HepG2 (cell line): Measurements from ENCODE around the gene SRRM3. TPM values are rescaled to one million over a fixed set of nuclear protein-coding genes. Genes with fewer than 3 reads are reported as not detected.

Experiments used
- ASH2L ChIP-seq: fragments of 300-600, 200-600 bp; sonication (generic); IDR thresholded peaks from 2 replicates; pipeline ENCODE4 v1.7.0; 2017; ENCODE audit warnings: low read depth, mild to moderate bottlenecking, moderate library complexity, mixed read lengths, low read length; ENCODE audit not compliant: insufficient read length
- GZF1 ChIP-seq: sonication (generic); formaldehyde crosslinking; IDR thresholded peaks from 2 replicates; pipeline ENCODE4 v1.5.1; 2020; ENCODE audit warnings: mild to moderate bottlenecking, missing genetic modification reagents
- HIVEP1 ChIP-seq: sonication (generic); formaldehyde crosslinking; IDR thresholded peaks from 2 replicates; pipeline ENCODE4 v1.4.0; 2020; ENCODE audit warnings: mild to moderate bottlenecking, missing genetic modification reagents
- HOXA9 ChIP-seq: sonication (generic); formaldehyde crosslinking; IDR thresholded peaks from 2 replicates; pipeline ENCODE4 v1.8.1; 2022; ENCODE audit warnings: missing genetic modification reagents, mild to moderate bottlenecking, moderate library complexity, borderline replicate concordance
- KDM3A ChIP-seq: IDR thresholded peaks from 2 replicates; pipeline ENCODE4 v1.6.1; 2018; ENCODE audit warnings: low read depth, missing compliant biosample characterization
- NBN ChIP-seq: fragments of 450-650 bp; conservative IDR thresholded peaks from 2 replicates; pipeline ENCODE4 v1.6.1; 2017
- NFKB2 ChIP-seq: sonication (generic); formaldehyde crosslinking; IDR thresholded peaks from 2 replicates; pipeline ENCODE4 v1.4.0; 2020; ENCODE audit warnings: missing genetic modification reagents, borderline replicate concordance
- NPAS2 ChIP-seq: sonication (generic); formaldehyde crosslinking; IDR thresholded peaks from 2 replicates; pipeline ENCODE4 v1.8.0; 2022; ENCODE audit warnings: mild to moderate bottlenecking, missing genetic modification reagents, borderline replicate concordance
- NR2F6 ChIP-seq, 2 experiments: IDR thresholded peaks; 2 replicates each; pipeline ENCODE4 v1.6.1; 2016; ENCODE audit warnings: antibody characterized with exemption in 1 of 2, mild to moderate bottlenecking in 1 of 2
- NRL ChIP-seq: sonication (generic); formaldehyde crosslinking; IDR thresholded peaks from 2 replicates; pipeline ENCODE4 v1.5.0; 2020; ENCODE audit warnings: missing genetic modification reagents, mild to moderate bottlenecking, moderate library complexity, borderline replicate concordance
- PPARG ChIP-seq: conservative IDR thresholded peaks from 2 replicates; pipeline ENCODE4 v1.6.1; 2016; ENCODE audit warnings: missing biosample characterization, missing genetic modification reagents
- SMAD3 ChIP-seq: sonication (generic); formaldehyde crosslinking; IDR thresholded peaks from 2 replicates; pipeline ENCODE4 v1.4.0; 2020; ENCODE audit warnings: missing genetic modification reagents
- SP4 ChIP-seq: sonication (generic); formaldehyde crosslinking; IDR thresholded peaks from 2 replicates; pipeline ENCODE4 v1.8.1; 2023; ENCODE audit warnings: mild to moderate bottlenecking, missing genetic modification reagents
- ZFP36L2 ChIP-seq: sonication (generic); formaldehyde crosslinking; IDR thresholded peaks from 2 replicates; pipeline ENCODE4 v1.4.0; 2020; ENCODE audit warnings: missing genetic modification reagents
- ZKSCAN1 ChIP-seq: fragments of 150-350 bp; IDR thresholded peaks from 2 replicates; pipeline ENCODE4 v1.6.1; 2014; ENCODE audit warnings: low read length
- ZNF12 ChIP-seq: sonication (generic); formaldehyde crosslinking; IDR thresholded peaks from 2 replicates; pipeline ENCODE4 v1.5.0; 2020; ENCODE audit warnings: missing genetic modification reagents
- ZNF292 ChIP-seq: sonication (generic); formaldehyde crosslinking; IDR thresholded peaks from 2 replicates; pipeline ENCODE4 v1.8.1; 2022; ENCODE audit warnings: mild to moderate bottlenecking, low read depth, missing genetic modification reagents, borderline replicate concordance
- ZNF333 ChIP-seq: sonication (generic); formaldehyde crosslinking; IDR thresholded peaks from 2 replicates; pipeline ENCODE4 v1.4.0; 2020; ENCODE audit warnings: mild to moderate bottlenecking, missing genetic modification reagents, borderline replicate concordance
- ZNF670 ChIP-seq: sonication (generic); formaldehyde crosslinking; IDR thresholded peaks from 2 replicates; pipeline ENCODE4 v1.8.0; 2022; ENCODE audit warnings: mild to moderate bottlenecking, missing genetic modification reagents, borderline replicate concordance
- ZNF761 ChIP-seq: sonication (generic); formaldehyde crosslinking; conservative IDR thresholded peaks from 2 replicates; pipeline ENCODE4 v1.4.0; 2020; ENCODE audit warnings: mild to moderate bottlenecking, missing genetic modification reagents
- ZNF775 ChIP-seq: sonication (generic); formaldehyde crosslinking; IDR thresholded peaks from 2 replicates; pipeline ENCODE4 v1.4.0; 2020; ENCODE audit warnings: missing genetic modification reagents, mild to moderate bottlenecking, moderate library complexity, borderline replicate concordance
- ZNF790 ChIP-seq: sonication (generic); formaldehyde crosslinking; IDR thresholded peaks from 2 replicates; pipeline ENCODE4 v1.8.0; 2022; ENCODE audit warnings: missing genetic modification reagents, mild to moderate bottlenecking, borderline replicate concordance
- polyA plus RNA-seq, 8 experiments: library from polyadenylated mRNA; depleted of rRNA in 3 of 8; stranded (reverse) in 7 of 8; unstranded in 1 of 8; fragments of >200 nt; fragmentation: Illumina TruSeq in 4 of 8; extraction: Trizol in 4 of 8; gene quantifications; 2 replicates each; pipeline versions ENCODE4 v1.2.1 to v1.2.3, GENCODE V29; 2011 to 2016; ENCODE audit warnings: low read depth in 4 of 8, missing spikeins in 1 of 8, mixed read lengths in 1 of 8; ENCODE audit not compliant: insufficient read depth in 1 of 8
- total RNA-seq, 5 experiments: library from RNA; depleted of rRNA; stranded (reverse); fragments of >200 nt; fragmentation: Illumina TruSeq; extraction: Trizol; gene quantifications; 2 replicates each; pipeline ENCODE4 v1.2.3, GENCODE V29; 2016; ENCODE audit warnings: low read depth in 1 of 5
- TF ChIP-seq, protein P1 (sequence below): sonication (generic); formaldehyde crosslinking; IDR thresholded peaks from 2 replicates; pipeline ENCODE4; 2020; ENCODE audit warnings: missing genetic modification reagents, mild to moderate bottlenecking, borderline replicate concordance
- TF ChIP-seq, protein P2 (sequence below): sonication (generic); formaldehyde crosslinking; IDR thresholded peaks from 2 replicates; pipeline ENCODE4 v1.4.0; 2020; ENCODE audit warnings: missing genetic modification reagents

Gene SRRM3
- total and polyA plus RNA-seq, 2 of the 13 experiments (the other 11 are each of a cell fraction or from before 2014, with no cell fraction given): 0.13 to 0.54 TPM

DNA sequence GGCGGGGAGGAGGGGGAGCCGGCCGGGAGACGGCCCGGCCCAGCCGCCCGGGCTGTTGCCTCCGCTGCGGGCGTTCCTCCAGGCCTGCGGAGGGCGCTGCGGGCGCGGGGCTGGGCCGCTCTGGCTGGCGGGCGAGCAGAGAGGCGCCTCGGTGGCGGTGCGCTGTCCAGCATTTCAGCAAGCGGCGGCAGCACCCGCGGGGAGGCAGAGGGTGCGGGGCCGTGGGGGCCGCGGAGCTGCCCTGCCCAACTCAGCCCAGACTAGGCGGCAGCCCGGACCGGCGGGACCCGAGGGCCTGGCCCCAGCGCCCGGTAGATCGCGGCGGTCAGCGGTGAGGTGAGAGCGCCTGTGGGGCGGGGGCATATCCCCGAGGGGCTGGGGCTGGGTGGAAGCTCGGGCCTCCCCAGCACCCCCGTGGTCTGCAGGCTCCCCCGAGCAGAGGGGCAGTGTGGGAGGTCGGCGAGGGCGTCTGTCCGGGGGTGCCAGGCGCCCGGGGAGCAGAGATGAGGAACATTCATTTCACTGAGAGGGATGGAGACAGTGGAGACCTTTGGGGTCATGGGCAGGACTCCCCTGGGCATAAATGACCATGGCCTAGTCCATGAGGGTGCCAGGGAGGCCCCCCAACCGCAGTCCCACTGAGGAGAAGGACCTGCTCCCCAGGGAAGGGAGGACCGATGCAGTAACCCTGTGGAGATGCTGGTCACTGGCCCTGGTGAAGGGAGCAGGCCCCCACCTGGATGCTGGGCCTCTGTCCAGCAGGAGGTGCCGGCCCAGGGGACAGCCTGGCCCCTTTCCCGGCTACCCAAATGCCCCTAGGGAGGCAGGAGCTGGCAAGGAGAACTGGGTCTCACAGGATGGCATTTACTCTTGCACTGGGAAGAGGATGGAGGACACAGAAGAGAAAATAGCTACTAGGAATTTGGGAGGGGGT lies at the start of gene SRRM3 (continued):
- TF ChIP-seq, protein P1, sequence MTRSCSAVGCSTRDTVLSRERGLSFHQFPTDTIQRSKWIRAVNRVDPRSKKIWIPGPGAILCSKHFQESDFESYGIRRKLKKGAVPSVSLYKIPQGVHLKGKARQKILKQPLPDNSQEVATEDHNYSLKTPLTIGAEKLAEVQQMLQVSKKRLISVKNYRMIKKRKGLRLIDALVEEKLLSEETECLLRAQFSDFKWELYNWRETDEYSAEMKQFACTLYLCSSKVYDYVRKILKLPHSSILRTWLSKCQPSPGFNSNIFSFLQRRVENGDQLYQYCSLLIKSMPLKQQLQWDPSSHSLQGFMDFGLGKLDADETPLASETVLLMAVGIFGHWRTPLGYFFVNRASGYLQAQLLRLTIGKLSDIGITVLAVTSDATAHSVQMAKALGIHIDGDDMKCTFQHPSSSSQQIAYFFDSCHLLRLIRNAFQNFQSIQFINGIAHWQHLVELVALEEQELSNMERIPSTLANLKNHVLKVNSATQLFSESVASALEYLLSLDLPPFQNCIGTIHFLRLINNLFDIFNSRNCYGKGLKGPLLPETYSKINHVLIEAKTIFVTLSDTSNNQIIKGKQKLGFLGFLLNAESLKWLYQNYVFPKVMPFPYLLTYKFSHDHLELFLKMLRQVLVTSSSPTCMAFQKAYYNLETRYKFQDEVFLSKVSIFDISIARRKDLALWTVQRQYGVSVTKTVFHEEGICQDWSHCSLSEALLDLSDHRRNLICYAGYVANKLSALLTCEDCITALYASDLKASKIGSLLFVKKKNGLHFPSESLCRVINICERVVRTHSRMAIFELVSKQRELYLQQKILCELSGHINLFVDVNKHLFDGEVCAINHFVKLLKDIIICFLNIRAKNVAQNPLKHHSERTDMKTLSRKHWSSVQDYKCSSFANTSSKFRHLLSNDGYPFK (CRISPR knock-in tag): 0 out of 2 replicates have a peak, but pooled peaks have one; percentile 43
- TF ChIP-seq ZFP36L2 (CRISPR knock-in tag): peak; percentile 98
- peak; percentile 87 for TF ChIP-seq NRL (CRISPR knock-in tag)
- peak; percentile 95; the same call in 1 of the 2 replicates for TF ChIP-seq KDM3A
- TF ChIP-seq, protein P2, sequence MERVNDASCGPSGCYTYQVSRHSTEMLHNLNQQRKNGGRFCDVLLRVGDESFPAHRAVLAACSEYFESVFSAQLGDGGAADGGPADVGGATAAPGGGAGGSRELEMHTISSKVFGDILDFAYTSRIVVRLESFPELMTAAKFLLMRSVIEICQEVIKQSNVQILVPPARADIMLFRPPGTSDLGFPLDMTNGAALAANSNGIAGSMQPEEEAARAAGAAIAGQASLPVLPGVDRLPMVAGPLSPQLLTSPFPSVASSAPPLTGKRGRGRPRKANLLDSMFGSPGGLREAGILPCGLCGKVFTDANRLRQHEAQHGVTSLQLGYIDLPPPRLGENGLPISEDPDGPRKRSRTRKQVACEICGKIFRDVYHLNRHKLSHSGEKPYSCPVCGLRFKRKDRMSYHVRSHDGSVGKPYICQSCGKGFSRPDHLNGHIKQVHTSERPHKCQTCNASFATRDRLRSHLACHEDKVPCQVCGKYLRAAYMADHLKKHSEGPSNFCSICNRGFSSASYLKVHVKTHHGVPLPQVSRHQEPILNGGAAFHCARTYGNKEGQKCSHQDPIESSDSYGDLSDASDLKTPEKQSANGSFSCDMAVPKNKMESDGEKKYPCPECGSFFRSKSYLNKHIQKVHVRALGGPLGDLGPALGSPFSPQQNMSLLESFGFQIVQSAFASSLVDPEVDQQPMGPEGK (CRISPR knock-in tag): peak; percentile 84
- TF ChIP-seq ZNF292: no peak
- TF ChIP-seq ZNF761 (CRISPR knock-in tag): peak; percentile 87; the same call in 1 of the 2 replicates
- no peak for TF ChIP-seq ASH2L
- peak; percentile 86 for TF ChIP-seq ZNF12 (CRISPR knock-in tag)
- TF ChIP-seq SMAD3 (CRISPR knock-in tag): 0 out of 2 replicates have a peak, but pooled peaks have one; percentile 73
- TF ChIP-seq ZNF333: 0 out of 2 replicates have a peak, but pooled peaks have one; percentile 76
- TF ChIP-seq NFKB2 (CRISPR knock-in tag): peak; percentile 98
- no peak for TF ChIP-seq NPAS2 (CRISPR knock-in tag)
- no peak for TF ChIP-seq HIVEP1 (CRISPR knock-in tag)
- peak; percentile 87 for TF ChIP-seq GZF1
- no peak for TF ChIP-seq ZNF775 (CRISPR knock-in tag)
- no peak for TF ChIP-seq ZKSCAN1
- TF ChIP-seq NBN: no peak
- no peak for TF ChIP-seq NR2F6 (IDR thresholded peaks at IDR 0.05)
- peak; percentile 64; the same call in 1 of the 2 replicates for TF ChIP-seq NR2F6 (CRISPR knock-in tag; IDR thresholded peaks at IDR 0.05)
- TF ChIP-seq ZNF670 (CRISPR knock-in tag): peak; percentile 94; the same call in 1 of the 2 replicates
- TF ChIP-seq ZNF790 (CRISPR knock-in tag): peak; percentile 99; the same call in 1 of the 2 replicates
- TF ChIP-seq SP4 (CRISPR knock-in tag): peak; percentile 89
- peak; percentile 77 for TF ChIP-seq PPARG (CRISPR knock-in tag)
- TF ChIP-seq HOXA9 (CRISPR knock-in tag): peak; percentile 99
